DOHH2 (cell line): ENCODE results near the gene SOWAHA.

Source experiments
- H3F3A ChIP-seq: fragments of 200-600 bp; sonication (generic), shearing (Covaris generic); 2 replicates; pipeline ENCODE4 v1.6.0; 2016; ENCODE audit warnings: antibody characterized with exemption, mild to moderate bottlenecking; ENCODE audit not compliant: control insufficient read depth, insufficient read depth
- H3K27ac ChIP-seq: fragments of 200-600 bp; sonication (generic); 2 replicates; pipeline ENCODE4 v1.5.1; 2014; ENCODE audit warnings: low read depth, mild to moderate bottlenecking, low read length, moderate library complexity
- H3K27me3 ChIP-seq: fragments of 200-600 bp; sonication (generic); 2 replicates; pipeline ENCODE4 v1.6.1; 2014; ENCODE audit warnings: mild to moderate bottlenecking, low read length, mixed read lengths; ENCODE audit not compliant: control insufficient read depth
- H3K36me3 ChIP-seq: fragments of 200-600 bp; sonication (generic); 2 replicates; pipeline ENCODE4 v1.6.1; 2014; ENCODE audit warnings: mild to moderate bottlenecking, low read length, moderate library complexity, mixed read lengths; ENCODE audit not compliant: control insufficient read depth
- H3K4me1 ChIP-seq: fragments of 200-600 bp; sonication (generic); 2 replicates; pipeline ENCODE4 v1.6.1; 2014; ENCODE audit warnings: mild to moderate bottlenecking, low read length, mixed read lengths; ENCODE audit not compliant: control insufficient read depth
- H3K4me2 ChIP-seq: fragments of 200-600 bp; sonication (generic); 2 replicates; pipeline ENCODE4 v1.6.0; 2014; ENCODE audit warnings: mild to moderate bottlenecking, low read length, moderate library complexity
- H3K4me3 ChIP-seq: fragments of 200-600 bp; sonication (generic); 2 replicates; pipeline ENCODE4 v1.5.1; 2014; ENCODE audit warnings: mild to moderate bottlenecking, low read length, mixed read lengths
- H3K79me2 ChIP-seq: fragments of 200-600 bp; sonication (generic); 2 replicates; pipeline ENCODE4 v1.6.1; 2014; ENCODE audit warnings: mild to moderate bottlenecking, low read length, mixed read lengths; ENCODE audit not compliant: control insufficient read depth
- H3K9me2 ChIP-seq: fragments of 200-600 bp; sonication (generic); replicated peaks from 2 replicates; pipeline ENCODE4 v1.6.1; 2014; ENCODE audit warnings: mild to moderate bottlenecking, low read length, mixed read lengths; ENCODE audit not compliant: control insufficient read depth
- H3K9me3 ChIP-seq: fragments of 200-600 bp; sonication (generic); 2 replicates; pipeline ENCODE4 v1.6.1; 2014; ENCODE audit warnings: antibody characterized with exemption, low read length, mixed read lengths; ENCODE audit not compliant: control insufficient read depth, insufficient read depth
- H4K20me1 ChIP-seq: fragments of 200-600 bp; sonication (generic); 2 replicates; pipeline ENCODE4 v1.6.0; 2014; ENCODE audit warnings: low read depth, mild to moderate bottlenecking, antibody characterized with exemption, low read length, moderate library complexity; ENCODE audit not compliant: control insufficient read depth, insufficient read depth
- CTCF ChIP-seq: fragments of 200-600 bp; sonication (generic); IDR thresholded peaks from one replicate; pipeline ENCODE4 v1.5.1; 2014; ENCODE audit warnings: antibody characterized with exemption, mild to moderate bottlenecking, low read depth, low read length; ENCODE audit not compliant: poor library complexity, severe bottlenecking
- EZH2phosphoT487 ChIP-seq: fragments of 200-600 bp; sonication (generic); IDR thresholded peaks from 2 replicates; pipeline ENCODE4 v1.6.1; 2017; ENCODE audit warnings: borderline replicate concordance, mild to moderate bottlenecking, antibody characterized with exemption, low read length, moderate library complexity, mixed read lengths

Gene SOWAHA

GRCh38 chr5:132781029-132781428 is 32.1 kb upstream of the SOWAHA start:
- H3K79me2 ChIP-seq: no peaks in the 10 kb centered on the region
- H3K4me1 ChIP-seq: no peaks in the 10 kb centered on the region
- H3K4me3 ChIP-seq: no peak overlapping the region
- H4K20me1 ChIP-seq: no peaks in the 10 kb centered on the region
- H3K27ac ChIP-seq: no peak overlapping the region
- H3F3A ChIP-seq: peaks cover 8% of the 10 kb centered on the region; the same call in 1 of the 2 replicates
- no peaks in the 10 kb centered on the region for H3K9me2 ChIP-seq
- no peaks in the 10 kb centered on the region for H3K9me3 ChIP-seq
- peaks cover 70% of the 10 kb centered on the region for H3K27me3 ChIP-seq
- H3K4me2 ChIP-seq: no peak overlapping the region
- TF ChIP-seq EZH2phosphoT487: no peak
- no peak for TF ChIP-seq CTCF
- H3K36me3 ChIP-seq: no peaks in the 10 kb centered on the region

GRCh38 chr5:132782101-132782500 is 31.0 kb upstream of the SOWAHA start:
- Histone ChIP-seq H3K36me3 (no peaks in the 10 kb centered on the region), H4K20me1 (no peaks in the 10 kb centered on the region), H3K4me2 (no peak overlapping the region), H3K79me2 (no peaks in the 10 kb centered on the region), H3K9me3 (no peaks in the 10 kb centered on the region), H3F3A (peaks cover 8% of the 10 kb centered on the region; the same call in 1 of the 2 replicates), H3K4me1 (no peaks in the 10 kb centered on the region), H3K4me3 (no peak overlapping the region), H3K9me2 (no peaks in the 10 kb centered on the region), H3K27me3 (peaks cover 71% of the 10 kb centered on the region), H3K27ac (no peak overlapping the region)
- TF ChIP-seq CTCF (no peak), EZH2phosphoT487 (no peak)

- H3K36me3 ChIP-seq: no peaks in the 10 kb centered on the region
- H3K4me3 ChIP-seq: no peak overlapping the region
- no peaks in the 10 kb centered on the region for H3K4me1 ChIP-seq
- no peaks in the 10 kb centered on the region for H3F3A ChIP-seq
- H4K20me1 ChIP-seq: no peaks in the 10 kb centered on the region; the same call in 1 of the 2 replicates
- no peaks in the 10 kb centered on the region for H3K79me2 ChIP-seq
- H3K4me2 ChIP-seq: no peak overlapping the region
- no peaks in the 10 kb centered on the region for H3K9me2 ChIP-seq
- no peaks in the 10 kb centered on the region for H3K9me3 ChIP-seq
- H3K27ac ChIP-seq: no peak overlapping the region
- peaks cover 46% of the 10 kb centered on the region for H3K27me3 ChIP-seq
- no peak for TF ChIP-seq CTCF
- TF ChIP-seq EZH2phosphoT487: no peak
These were observed 27.7 kb upstream of the SOWAHA start for GRCh38 chr5:132785365-132785764.

- TF ChIP-seq CTCF (no peak), EZH2phosphoT487 (no peak)
- Histone ChIP-seq H3K4me1 (no peaks in the 10 kb centered on the region), H3K9me2 (no peaks in the 10 kb centered on the region), H3F3A (no peaks in the 10 kb centered on the region), H3K9me3 (no peaks in the 10 kb centered on the region), H3K27ac (no peak overlapping the region), H3K36me3 (no peaks in the 10 kb centered on the region), H3K4me2 (no peak overlapping the region), H3K4me3 (no peak overlapping the region), H3K79me2 (no peaks in the 10 kb centered on the region), H3K27me3 (peaks cover 42% of the 10 kb centered on the region), H4K20me1 (no peaks in the 10 kb centered on the region; the same call in 1 of the 2 replicates)
These were observed 27.2 kb upstream of the SOWAHA start for GRCh38 chr5:132785864-132786263.
